H9 (cell line): Measurements from ENCODE around the gene FXYD6. TPM values are rescaled to one million over a fixed set of nuclear protein-coding genes. Genes with fewer than 3 reads are reported as not detected.
A peak's percentile ranks its signal among the peaks of the same experiment; 100 is the strongest.

Experiments used
- DNase-seq: peaks from one replicate; pipeline ENCODE4 v3.0.0-alpha.2; 2017
- H2AFZ ChIP-seq: one replicate; pipeline ENCODE4 v1.6.1; 2013; ENCODE audit warnings: mild to moderate bottlenecking, low read length, control low read depth, moderate library complexity
- H2AK5ac ChIP-seq: 2 replicates; pipeline ENCODE4 v1.6.1; 2013; ENCODE audit warnings: low read length, control low read depth, mixed read lengths; ENCODE audit not compliant: insufficient read length
- H2BK120ac ChIP-seq: one replicate; pipeline ENCODE4 v1.6.1; 2013; ENCODE audit warnings: low read depth, mild to moderate bottlenecking, low read length, control low read depth, inconsistent platforms; ENCODE audit not compliant: poor library complexity, severe bottlenecking
- H2BK12ac ChIP-seq: 2 replicates; pipeline ENCODE4 v1.6.1; 2013; ENCODE audit warnings: low read length, control low read depth, mixed read lengths, low read depth; ENCODE audit not compliant: insufficient read length
- H2BK15ac ChIP-seq: 2 replicates; pipeline ENCODE4 v1.6.1; 2013; ENCODE audit warnings: low read depth, low read length, control low read depth
- H2BK20ac ChIP-seq: one replicate; pipeline ENCODE4 v1.6.1; 2013; ENCODE audit warnings: low read depth, mild to moderate bottlenecking, low read length, control low read depth, inconsistent platforms; ENCODE audit not compliant: poor library complexity, severe bottlenecking
- H2BK5ac ChIP-seq: 2 replicates; pipeline ENCODE4 v1.6.1; 2013; ENCODE audit warnings: low read length, control low read depth, mixed read lengths; ENCODE audit not compliant: insufficient read length
- H3K14ac ChIP-seq: 2 replicates; pipeline ENCODE4 v1.6.1; 2013; ENCODE audit warnings: low read length, control low read depth; ENCODE audit not compliant: insufficient read depth
- H3K18ac ChIP-seq: 2 replicates; pipeline ENCODE4 v1.6.1; 2013; ENCODE audit warnings: low read depth, mild to moderate bottlenecking, mixed read lengths, low read length, control low read depth; ENCODE audit not compliant: insufficient read length
- H3K23ac ChIP-seq: 2 replicates; pipeline ENCODE4 v1.6.1; 2013; ENCODE audit warnings: low read length, control low read depth, mixed read lengths, low read depth; ENCODE audit not compliant: insufficient read length
- H3K23me2 ChIP-seq: 2 replicates; pipeline ENCODE4 v1.6.1; 2013; ENCODE audit warnings: low read depth, mild to moderate bottlenecking, mixed read lengths, low read length, control low read depth; ENCODE audit not compliant: insufficient read length, poor library complexity, severe bottlenecking
- H3K27ac ChIP-seq: 2 replicates; pipeline ENCODE4 v1.5.1; 2013; ENCODE audit warnings: low read length, control low read depth, mixed read lengths, low read depth; ENCODE audit not compliant: insufficient read length
- H3K27me3 ChIP-seq: 2 replicates; pipeline ENCODE4 v1.6.1; 2013; ENCODE audit warnings: low read length, control low read depth, inconsistent platforms; ENCODE audit not compliant: insufficient read depth
- H3K4ac ChIP-seq: 2 replicates; pipeline ENCODE4 v1.6.1; 2013; ENCODE audit warnings: low read depth, mild to moderate bottlenecking, control low read depth, inconsistent platforms, low read length, moderate library complexity
- H3K4me1 ChIP-seq: 2 replicates; pipeline ENCODE4 v1.6.1; 2013; ENCODE audit warnings: low read length, control low read depth, inconsistent platforms; ENCODE audit not compliant: insufficient read depth
- H3K4me2 ChIP-seq: 2 replicates; pipeline ENCODE4 v1.6.1; 2013; ENCODE audit warnings: low read length, control low read depth, mixed read lengths; ENCODE audit not compliant: insufficient read length, insufficient read depth
- H3K56ac ChIP-seq: 2 replicates; pipeline ENCODE4 v1.6.1; 2013; ENCODE audit warnings: low read depth, mild to moderate bottlenecking, mixed read lengths, low read length, control low read depth; ENCODE audit not compliant: insufficient read length
- H3K79me1 ChIP-seq: 2 replicates; pipeline ENCODE4 v1.6.1; 2013; ENCODE audit warnings: low read depth, mild to moderate bottlenecking, moderate library complexity, low read length, control low read depth, inconsistent platforms; ENCODE audit not compliant: insufficient read depth, poor library complexity, severe bottlenecking
- H3K79me2 ChIP-seq: 2 replicates; pipeline ENCODE4 v1.6.1; 2013; ENCODE audit warnings: low read length, control low read depth, inconsistent platforms; ENCODE audit not compliant: insufficient read depth
- H3K9ac ChIP-seq: 2 replicates; pipeline ENCODE4 v1.6.1; 2013; ENCODE audit warnings: low read length, control low read depth, mixed read lengths; ENCODE audit not compliant: insufficient read length; ENCODE audit errors: extremely low read depth
- H3K9me3 ChIP-seq: one replicate; pipeline ENCODE4 v1.6.1; 2013; ENCODE audit warnings: low read depth, low read length, inconsistent platforms; ENCODE audit not compliant: control insufficient read depth
- H3T11ph ChIP-seq: one replicate; pipeline ENCODE4 v1.6.1; 2013; ENCODE audit warnings: mild to moderate bottlenecking, low read length, control low read depth, inconsistent platforms
- H4K20me1 ChIP-seq: one replicate; pipeline ENCODE4 v1.6.1; 2013; ENCODE audit not compliant: control insufficient read depth, insufficient read length, insufficient read depth
- H4K5ac ChIP-seq: 2 replicates; pipeline ENCODE4 v1.6.1; 2013; ENCODE audit warnings: low read depth, mild to moderate bottlenecking, mixed read lengths, low read length, control low read depth; ENCODE audit not compliant: insufficient read length
- H4K8ac ChIP-seq: replicated peaks from 2 replicates; pipeline ENCODE4 v1.6.1; 2013; ENCODE audit warnings: low read length, control low read depth, mixed read lengths, low read depth; ENCODE audit not compliant: insufficient read length
- H4K91ac ChIP-seq: 2 replicates; pipeline ENCODE4 v1.6.1; 2013; ENCODE audit warnings: low read depth, mild to moderate bottlenecking, moderate library complexity, mixed read lengths, low read length, control low read depth; ENCODE audit not compliant: insufficient read length
- H3K27ac Mint-ChIP-seq, 3 experiments: 2 replicates in 2 of 3; 3 replicates in 1 of 3; pipeline ENCODE4 v1.8.0; 2020 to 2021; ENCODE audit warnings: mixed read lengths in 3 of 3, mild to moderate bottlenecking in 1 of 3, moderate library complexity in 1 of 3
- H3K27me3 Mint-ChIP-seq: 2 replicates; pipeline ENCODE4 v1.8.0; 2021; ENCODE audit warnings: low read depth, mild to moderate bottlenecking, moderate library complexity, mixed read lengths
- H3K36me3 Mint-ChIP-seq, 3 experiments: 2 replicates in 2 of 3; 3 replicates in 1 of 3; pipeline ENCODE4 v1.8.0; 2020 to 2021; ENCODE audit warnings: low read depth in 3 of 3, mixed read lengths in 3 of 3; ENCODE audit not compliant: insufficient read depth in 1 of 3
- H3K4me1 Mint-ChIP-seq, 2 experiments: 2 replicates each; pipeline ENCODE4 v1.8.0; 2020; ENCODE audit warnings: mixed read lengths in 2 of 2
- H3K4me3 Mint-ChIP-seq, 2 experiments: 2 replicates in 1 of 2; 3 replicates in 1 of 2; pipeline ENCODE4 v1.8.0; 2020 to 2021; ENCODE audit warnings: mild to moderate bottlenecking in 2 of 2, mixed read lengths in 2 of 2, moderate library complexity in 1 of 2
- H3K9me3 Mint-ChIP-seq, 2 experiments: 2 replicates in 1 of 2; 3 replicates in 1 of 2; pipeline ENCODE4 v1.8.0; 2020; ENCODE audit warnings: mild to moderate bottlenecking in 2 of 2, mixed read lengths in 2 of 2, moderate library complexity in 1 of 2
- CTCF ChIP-seq: fragments of 200-600 bp; sonication (generic); conservative IDR thresholded peaks from 3 replicates; pipeline ENCODE4 v1.8.0; 2021; ENCODE audit warnings: antibody characterized with exemption, mild to moderate bottlenecking
- WGBS: extraction: QIAGEN DNeasy Blood & Tissue Kit; methylation state at CpG from one replicate; pipeline ENCODE4 v1.1.7; 2013; ENCODE audit warnings: missing lambda C conversion rate, low lambda C conversion rate, mixed read lengths; ENCODE audit not compliant: insufficient read length; ENCODE audit errors: extremely low coverage; 5-methylcytosine and 5-hydroxymethylcytosine counted together
- total RNA-seq: library from RNA; stranded (reverse); gene quantifications from 2 replicates; pipeline ENCODE4 v1.2.1, GENCODE V29; 2021

FXYD6 gene
- total RNA-seq, 1 experiment from 2014 or later = 18.3 TPM

GRCh38 chr11:117874910-117875381 lies 1.5 kb downstream of the FXYD6 start:
- no peak overlapping the region for H3K9ac ChIP-seq
- H4K20me1 ChIP-seq = no peaks in the 10 kb centered on the region
- no peaks in the 10 kb centered on the region for H3K9me3 ChIP-seq
- H3K36me3 Mint-ChIP-seq = peaks cover 0 to 3% (median 2%) of the 10 kb centered on the region in 3 experiments; a peak in 1 of 7 replicates
- H3K56ac ChIP-seq = no peak overlapping the region
- no peak overlapping the region for H2BK5ac ChIP-seq
- H3K4me1 Mint-ChIP-seq = peaks cover 48 to 66% of the 10 kb centered on the region in 2 experiments
- no peak overlapping the region for H2BK12ac ChIP-seq
- peak overlapping the region; percentile 16 for H3K18ac ChIP-seq
- H3K4me3 Mint-ChIP-seq = peak overlapping the region; percentile 80 to 97
- no peaks in the 10 kb centered on the region; the same call in 1 of the 2 replicates for H3K27me3 ChIP-seq
- no peaks in the 10 kb centered on the region for H3K79me1 ChIP-seq
- no peak overlapping the region for H3K27ac ChIP-seq
- no peak for DNase-seq
- TF ChIP-seq CTCF = no peak
- no peak overlapping the region for H3T11ph ChIP-seq
- peak overlapping the region; percentile 80 for H3K4me2 ChIP-seq
- no peak overlapping the region; a peak in 1 of 7 replicates for H3K27ac Mint-ChIP-seq
- H4K5ac ChIP-seq = no peak overlapping the region
- no peak overlapping the region for H3K14ac ChIP-seq
- peaks cover 78% of the 10 kb centered on the region for H3K27me3 Mint-ChIP-seq
- no peak overlapping the region for H4K91ac ChIP-seq
- WGBS = 100% methylated on average over 3 of the region's 4 CpGs
- no peak overlapping the region for H2BK15ac ChIP-seq
- no peaks in the 10 kb centered on the region for H3K79me2 ChIP-seq
- no peak overlapping the region for H3K23ac ChIP-seq
- peaks cover 19% of the 10 kb centered on the region for H3K23me2 ChIP-seq
- H3K4me1 ChIP-seq = peaks cover 6% of the 10 kb centered on the region; the same call in 1 of the 2 replicates
- H2BK20ac ChIP-seq = no peak overlapping the region
- H2AK5ac ChIP-seq = no peak overlapping the region
- H2BK120ac ChIP-seq = no peak overlapping the region
- no peak overlapping the region for H3K4ac ChIP-seq
- no peak overlapping the region for H4K8ac ChIP-seq
- H2AFZ ChIP-seq = no peak overlapping the region
- H3K9me3 Mint-ChIP-seq = no peaks in the 10 kb centered on the region
